Ovary (tissue), 9 donors: ENCODE measurements around the gene RPL10L. TPM values are rescaled to one million over a fixed set of nuclear protein-coding genes. Genes with fewer than 3 reads are reported as not detected.

Experiments used
- DNase-seq, 5 donors: peaks; one replicate each; pipeline ENCODE4 v3.0.0-alpha.2; 2019 to 2020
- H3K27ac ChIP-seq, 2 donors: fragments of 200-600 bp; one replicate each; pipeline versions ENCODE4 v1.5.1 to v1.8.0; 2019 to 2022
- H3K27me3 ChIP-seq: fragments of 200-600 bp; one replicate; pipeline ENCODE4 v1.8.0; 2022
- H3K36me3 ChIP-seq: fragments of 200-600 bp; sonication (generic); one replicate; pipeline ENCODE4 v1.5.1; 2019
- H3K4me1 ChIP-seq: one replicate; pipeline ENCODE4 v1.8.1; 2013; ENCODE audit warnings: mild to moderate bottlenecking, moderate library complexity; ENCODE audit not compliant: insufficient read depth
- H3K4me3 ChIP-seq: fragments of 200-600 bp; sonication (generic); one replicate; pipeline ENCODE4 v1.5.1; 2017
- H3K9me3 ChIP-seq, 2 donors: fragments of 200-600 bp in 1 of 2; sonication (generic) in 1 of 2; one replicate each; pipeline versions ENCODE4 v1.5.1 to v1.8.1; 2013 to 2019; ENCODE audit warnings: mild to moderate bottlenecking in 1 of 2, moderate library complexity in 1 of 2
- CTCF ChIP-seq, 3 donors: fragments of 450-650 bp in 2 of 3; fragments of 200-600 bp in 1 of 3; IDR thresholded peaks; one replicate each; pipeline versions ENCODE4 v1.5.1 to v1.8.0; 2016 to 2022; ENCODE audit warnings: antibody characterized with exemption in 3 of 3, mild to moderate bottlenecking in 1 of 3
- EP300 ChIP-seq: sonication (generic); formaldehyde crosslinking; IDR thresholded peaks from one replicate; pipeline ENCODE4 v1.6.1; 2017; ENCODE audit warnings: antibody characterized with exemption
- WGBS, 3 donors: extraction: QIAGEN DNeasy Blood & Tissue Kit in 1 of 3; methylation state at CpG; one replicate each; pipeline versions ENCODE4 v1.1.5 to v1.1.7; 2013 to 2017; 5-methylcytosine and 5-hydroxymethylcytosine counted together
- intact Hi-C, 4 donors: fragments of 100-400 bp; cut with DNase I; formaldehyde crosslinking; loops; one replicate each; pipeline versions ENCODE4 v1.11.0 to v1.15.1; 2022 to 2023
- polyA plus RNA-seq, 2 donors: library from polyadenylated mRNA; stranded (reverse); fragments of 200-250 nt in 1 of 2; fragments of 350-450 nt in 1 of 2; fragmentation: Illumina TruSeq in 1 of 2; extraction: RNeasy Lipid Tissue Mini Kit (QIAGEN cat#74804) in 1 of 2; gene quantifications; one replicate each; pipeline ENCODE4 v1.2.3, GENCODE V29; 2013 to 2014
- total RNA-seq, 7 donors: library from RNA; depleted of rRNA in 2 of 7; stranded (reverse); fragments of >200 nt in 2 of 7; fragmentation: NEBNext Ultra II Directional in 3 of 7; extraction: Animal tissue kit (Norgen Biotek cat#: 25700) in 3 of 7; gene quantifications; one replicate each; pipeline versions ENCODE4 v1.1.0 to v1.2.4, GENCODE V29; 2016 to 2023
- donor health status: DM: no; HTN: no; CAD: no; lungs with moderate emphysema.
- donor health status: DM: no; HTN: no; CAD: no.
- donor health status: Bipolar disorder and iron deficiency.
- donor health status: DM: yes; HTN: yes; CAD: no.
- donor health status: DM: no; HTN: no; CAD: no.
- donor health status: DM: yes; HTN: yes; CAD: no.

RPL10L gene
- total and polyA plus RNA-seq, 9 donors: not detected

- TF ChIP-seq CTCF (IDR thresholded peaks at IDR 0.05) (no peak), EP300 (no peak)
- Histone ChIP-seq H3K27me3 (no peaks in the 10 kb centered on the region), H3K4me1 (no peaks in the 10 kb centered on the region), H3K4me3 (no peak overlapping the region), H3K27ac (no peak overlapping the region), H3K36me3 (no peaks in the 10 kb centered on the region), H3K9me3 (no peaks in the 10 kb centered on the region)
- DNase-seq: no peak
- WGBS, 3 donors: 14 to 26% (median 19%) methylated on average over 3 of the region's 3 CpGs
- intact Hi-C loops: no loop called here
These were observed 24.7 kb downstream of the RPL10L start for GRCh38 chr14:46626876-46627275.
